ENCODE results near the gene MATK. TPM values are rescaled to one million over a fixed set of nuclear protein-coding genes. Genes with fewer than 3 reads are reported as not detected.

Gene MATK
- total RNA-seq, 2 experiments from 2014 or later = 29.4 to 31.8 TPM

DNA sequence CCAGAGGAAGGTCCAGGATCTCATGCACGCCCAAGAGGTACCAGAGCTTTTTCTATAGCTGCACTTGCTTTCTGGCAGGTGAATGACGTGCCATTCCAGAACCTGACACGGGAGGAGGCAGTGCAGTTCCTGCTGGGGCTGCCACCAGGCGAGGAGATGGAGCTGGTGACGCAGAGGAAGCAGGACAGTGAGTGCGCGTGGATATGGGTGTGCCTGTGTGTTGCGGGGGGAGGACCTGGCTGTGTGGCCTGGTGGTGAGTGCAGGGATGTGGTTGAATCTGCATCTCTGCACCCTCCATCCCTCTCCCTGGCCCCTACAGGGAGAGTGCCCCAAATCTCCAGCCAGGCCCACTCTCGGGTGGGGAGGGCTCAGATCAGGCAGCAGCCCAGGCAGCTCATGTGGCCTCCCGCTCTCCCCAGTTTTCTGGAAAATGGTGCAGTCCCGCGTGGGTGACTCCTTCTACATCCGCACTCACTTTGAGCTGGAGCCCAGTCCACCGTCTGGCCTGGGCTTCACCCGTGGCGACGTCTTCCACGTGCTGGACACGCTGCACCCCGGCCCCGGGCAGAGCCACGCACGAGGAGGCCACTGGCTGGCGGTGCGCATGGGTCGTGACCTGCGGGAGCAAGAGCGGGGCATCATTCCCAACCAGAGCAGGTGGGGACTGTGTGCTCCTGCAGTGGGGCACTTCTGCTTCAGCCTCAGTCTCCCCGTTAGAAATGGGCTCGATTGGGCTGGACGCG, 47.5 kb downstream of the MATK start:
- H3K27me3 Mint-ChIP-seq = no peaks in the 10 kb centered on the region
- POLR2A ChIA-PET = interaction anchor here (3.6 kb wide), 1 partner anchor 23 kb away, joined by 16 read pairs; the partner anchor contains the start of genes APBA3 and MRPL54
- DNase-seq = no peak
- H3K27ac Mint-ChIP-seq = peak overlapping the region; percentile 78
- peaks cover 5% of the 10 kb centered on the region for H3K4me1 Mint-ChIP-seq
- ATAC-seq (ENCODE audit: low read depth) = no peak
- H3K4me3 Mint-ChIP-seq = no peak overlapping the region
- no peaks in the 10 kb centered on the region for H3K36me3 Mint-ChIP-seq
- H3K9me3 Mint-ChIP-seq = no peaks in the 10 kb centered on the region

DNA sequence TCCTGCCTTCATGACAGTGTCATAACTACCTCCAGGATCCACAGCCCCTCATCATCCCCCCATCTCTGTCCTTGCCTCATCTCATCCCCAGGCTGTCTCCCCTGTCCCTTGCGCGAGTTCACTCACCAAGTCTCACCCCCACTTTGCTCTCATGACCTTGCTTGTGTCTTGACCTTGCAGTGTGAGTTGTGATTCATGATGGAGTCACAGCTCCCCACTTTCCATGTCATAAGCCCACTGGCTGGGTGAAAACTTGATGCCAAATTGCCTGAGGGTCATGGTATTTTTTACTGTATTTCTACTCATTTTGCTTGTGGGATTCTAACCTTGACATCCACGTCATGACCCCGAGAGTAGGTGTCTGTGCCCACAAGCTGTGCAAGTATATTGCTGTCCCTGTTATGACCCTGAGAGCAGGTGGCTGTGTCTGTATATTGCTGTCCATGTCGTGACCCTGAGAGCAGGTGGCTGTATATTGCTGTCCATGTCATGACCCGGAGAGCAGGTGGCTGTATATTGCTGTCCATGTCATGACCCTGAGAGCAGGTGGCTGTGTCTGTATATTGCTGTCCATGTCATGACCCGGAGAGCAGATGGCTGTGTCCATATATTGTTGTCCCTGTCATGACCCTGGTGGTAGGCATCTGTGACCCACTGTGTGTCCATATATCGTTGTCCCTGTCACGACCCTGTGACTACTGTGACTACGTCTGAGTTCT, 48.5 kb downstream of the MATK start:
- Mint-ChIP-seq H3K4me1 (peaks cover 5% of the 10 kb centered on the region), H3K36me3 (no peaks in the 10 kb centered on the region), H3K27ac (no peak overlapping the region), H3K9me3 (no peaks in the 10 kb centered on the region), H3K4me3 (no peak overlapping the region), H3K27me3 (no peaks in the 10 kb centered on the region)
- POLR2A ChIA-PET = no interaction called here
- no peak for ATAC-seq (ENCODE audit: low read depth)
- DNase-seq = no peak

DNA sequence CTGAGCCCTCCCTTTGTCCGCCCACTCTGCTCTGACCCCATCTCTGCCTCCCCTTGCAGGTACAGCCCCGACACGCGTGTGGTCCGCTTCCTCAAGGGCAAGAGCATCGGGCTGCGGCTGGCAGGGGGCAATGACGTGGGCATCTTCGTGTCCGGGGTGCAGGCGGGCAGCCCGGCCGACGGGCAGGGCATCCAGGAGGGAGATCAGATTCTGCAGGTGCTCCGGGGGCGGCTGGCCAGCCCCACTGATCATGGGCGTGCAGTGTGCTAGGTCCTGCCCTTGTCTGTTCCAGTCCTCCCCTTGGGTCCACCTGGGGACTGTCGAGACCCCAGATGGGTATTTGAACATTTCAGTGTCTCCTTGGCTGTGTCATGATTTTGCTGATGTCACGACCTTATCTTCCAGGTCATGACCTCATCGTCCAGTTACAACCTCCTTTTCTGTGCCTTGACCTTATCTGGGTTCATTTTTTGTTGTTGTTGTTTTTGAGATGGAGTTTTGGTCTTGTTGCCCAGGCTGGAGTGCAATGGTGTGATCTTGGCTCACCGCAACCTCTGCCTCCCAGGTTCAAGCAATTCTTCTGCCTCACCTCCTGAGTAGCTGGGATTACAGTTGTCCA, 50.0 kb downstream of the MATK start:
- Mint-ChIP-seq H3K4me1 (peaks cover 5% of the 10 kb centered on the region), H3K9me3 (no peaks in the 10 kb centered on the region), H3K27ac (no peak overlapping the region), H3K36me3 (peaks cover 2% of the 10 kb centered on the region), H3K4me3 (no peak overlapping the region), H3K27me3 (no peaks in the 10 kb centered on the region)
- DNase-seq = no peak
- ATAC-seq (ENCODE audit: low read depth) = no peak
- POLR2A ChIA-PET = no interaction called here

DNA sequence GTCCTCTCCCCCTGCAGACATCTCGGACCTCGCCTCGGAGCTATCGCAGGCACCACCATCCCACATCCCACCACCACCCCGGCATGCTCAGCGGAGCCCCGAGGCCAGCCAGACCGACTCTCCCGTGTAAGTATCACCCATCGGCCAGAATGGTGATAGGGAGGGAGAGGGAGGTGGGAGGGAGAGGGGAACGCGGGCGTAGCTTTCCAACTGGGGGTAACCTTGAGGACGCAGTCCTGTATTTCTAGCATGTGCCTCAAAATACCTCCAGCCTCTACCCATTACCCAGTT, 51.9 kb downstream of the MATK start:
- Mint-ChIP-seq H3K4me1 (peaks cover under 1% of the 10 kb centered on the region), H3K27me3 (no peaks in the 10 kb centered on the region), H3K4me3 (no peak overlapping the region), H3K27ac (no peak overlapping the region), H3K9me3 (no peaks in the 10 kb centered on the region), H3K36me3 (peaks cover 2% of the 10 kb centered on the region)
- no peak for ATAC-seq (ENCODE audit: low read depth)
- no peak for DNase-seq
- POLR2A ChIA-PET = no interaction called here

DNA sequence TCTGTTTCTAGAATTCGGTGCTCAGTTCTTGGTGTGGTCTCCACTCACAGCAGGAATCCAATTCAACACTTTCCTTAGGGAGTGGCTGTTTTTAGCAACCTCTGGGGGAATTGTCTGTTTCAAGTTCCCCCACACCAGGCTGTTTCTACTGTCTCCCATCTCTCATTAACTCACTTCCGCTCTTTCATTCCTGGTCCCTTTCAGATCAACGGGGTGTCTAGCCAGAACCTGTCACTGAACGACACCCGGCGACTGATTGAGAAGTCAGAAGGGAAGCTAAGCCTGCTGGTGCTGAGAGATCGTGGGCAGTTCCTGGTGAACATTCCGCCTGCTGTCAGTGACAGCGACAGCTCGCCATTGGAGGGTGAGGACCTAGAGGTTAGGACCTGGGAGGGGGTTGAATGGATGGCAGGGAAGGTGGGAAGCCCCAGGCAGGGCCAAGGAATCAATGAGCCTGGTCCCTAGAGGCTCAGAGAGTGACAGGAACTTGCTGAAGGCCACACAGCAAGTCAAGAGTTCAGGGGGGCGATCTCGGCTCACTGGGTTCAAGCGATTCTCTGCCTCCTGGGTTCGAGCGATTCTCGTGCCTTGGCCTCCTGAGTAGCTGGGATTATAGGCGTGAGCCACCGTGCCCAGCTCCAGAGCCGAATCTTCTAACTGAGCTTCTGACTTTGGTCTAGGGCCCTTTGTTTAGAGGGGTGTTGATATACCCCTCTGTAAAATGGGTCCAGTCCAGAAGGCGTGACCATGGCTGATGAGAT, 52.5 kb downstream of the MATK start:
- no peak for ATAC-seq (ENCODE audit: low read depth)

DNA sequence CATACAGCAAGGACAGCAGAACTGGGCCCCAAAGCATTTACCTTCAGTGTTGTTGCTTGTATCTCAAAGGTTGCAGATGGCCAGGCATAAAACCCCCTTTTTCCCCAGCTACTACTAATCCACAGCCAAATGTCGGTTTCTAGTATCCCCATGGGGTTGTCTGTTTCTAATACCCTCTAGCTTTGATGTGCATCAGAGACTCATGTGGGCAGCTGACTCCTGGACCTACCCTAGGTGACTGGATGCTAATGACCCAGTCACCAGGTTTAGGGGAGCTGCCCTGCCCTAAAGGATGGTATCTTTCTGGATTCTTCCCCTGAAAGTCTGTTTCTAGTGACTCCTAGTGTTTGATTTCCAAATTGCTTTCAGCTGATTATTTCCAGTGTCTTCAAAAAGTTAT, 54.1 kb downstream of the MATK start:
- POLR2A ChIA-PET = no interaction called here
- Mint-ChIP-seq H3K36me3 (peaks cover 2% of the 10 kb centered on the region), H3K27me3 (no peaks in the 10 kb centered on the region), H3K4me3 (no peak overlapping the region), H3K4me1 (peaks cover 2% of the 10 kb centered on the region), H3K9me3 (no peaks in the 10 kb centered on the region), H3K27ac (no peak overlapping the region)
- ATAC-seq (ENCODE audit: low read depth) = no peak
- no peak for DNase-seq

More for the DNA sequence above, 52.5 kb downstream of the MATK start:
- Mint-ChIP-seq H3K27me3 (no peaks in the 10 kb centered on the region), H3K27ac (no peak overlapping the region), H3K36me3 (peaks cover 2% of the 10 kb centered on the region), H3K4me3 (no peak overlapping the region), H3K4me1 (peaks cover 2% of the 10 kb centered on the region), H3K9me3 (no peaks in the 10 kb centered on the region)
- DNase-seq = no peak
- POLR2A ChIA-PET = no interaction called here

DNA sequence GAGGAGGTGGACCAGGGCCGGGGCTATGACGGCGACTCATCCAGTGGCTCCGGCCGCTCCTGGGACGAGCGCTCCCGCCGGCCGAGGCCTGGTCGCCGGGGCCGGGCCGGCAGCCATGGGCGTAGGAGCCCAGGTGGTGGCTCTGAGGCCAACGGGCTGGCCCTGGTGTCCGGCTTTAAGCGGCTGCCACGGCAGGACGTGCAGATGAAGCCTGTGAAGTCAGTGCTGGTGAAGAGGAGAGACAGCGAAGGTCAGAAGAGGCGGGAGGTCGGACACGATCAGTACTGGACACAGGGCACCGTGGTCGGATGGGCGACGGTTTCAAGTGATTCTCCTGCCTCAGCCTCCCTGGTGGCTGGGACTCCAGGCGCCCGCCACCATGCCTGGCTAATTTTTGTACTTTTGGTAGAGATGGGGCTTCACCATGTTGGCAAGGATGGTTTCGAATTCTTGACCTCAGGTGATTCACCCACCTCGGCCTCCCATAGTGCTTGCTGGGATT, 55.7 kb downstream of the MATK start:
- peaks cover 2% of the 10 kb centered on the region for H3K4me1 Mint-ChIP-seq
- no peak overlapping the region for H3K27ac Mint-ChIP-seq
- no peak for ATAC-seq (ENCODE audit: low read depth)
- POLR2A ChIA-PET = no interaction called here
- DNase-seq = no peak
- peaks cover 1% of the 10 kb centered on the region for H3K27me3 Mint-ChIP-seq
- H3K9me3 Mint-ChIP-seq = no peaks in the 10 kb centered on the region
- H3K4me3 Mint-ChIP-seq = no peak overlapping the region
- H3K36me3 Mint-ChIP-seq = peaks cover 2% of the 10 kb centered on the region

Other genes with a start within 250 kb of the MATK start
- 10 to 100 TPM; 11.4 to 13.9 TPM for gene TEKTIP1, start 247.2 kb downstream of the MATK start, total RNA-seq
- gene MFSD12, start 228.8 kb downstream of the MATK start, total RNA-seq = 10 to 100 TPM; 84.5 to 90.8 TPM
- 10 to 100 TPM; 58.5 to 59.5 TPM for gene HMG20B, start 213.4 kb downstream of the MATK start, total RNA-seq
- gene GIPC3, start 200.9 kb downstream of the MATK start, total RNA-seq = 1 to 10 TPM; 1.4 to 1.5 TPM
- 1 to 10 TPM; 1.7 to 2.1 TPM for gene TBXA2R, start 179.5 kb downstream of the MATK start, total RNA-seq
- 10 to 100 TPM; 36.8 to 40.8 TPM for gene CACTIN, start 159.6 kb downstream of the MATK start, total RNA-seq
- 10 to 100 TPM; 18.9 to 23.5 TPM for gene PIP5K1C, start 85.9 kb downstream of the MATK start, total RNA-seq
- gene TJP3, start 78.0 kb downstream of the MATK start, total RNA-seq = 1 to 10 TPM; 5.2 to 7.6 TPM
- 10 to 100 TPM; 54.5 to 61.9 TPM for gene APBA3, start 24.7 kb downstream of the MATK start, total RNA-seq
- 10 to 100 TPM; 68.9 to 73.9 TPM for gene MRPL54, start 23.7 kb downstream of the MATK start, total RNA-seq
- gene RAX2, start 14.2 kb downstream of the MATK start, total RNA-seq = not detected
- gene ZFR2, start 82.7 kb upstream of the MATK start, total RNA-seq = under 1 TPM; 0.55 to 0.91 TPM
- not detected for gene ATCAY, start 94.3 kb upstream of the MATK start, total RNA-seq
- not detected for gene NMRK2, start 146.7 kb upstream of the MATK start, total RNA-seq
- 10 to 100 TPM; 44.8 to 49.8 TPM for gene DAPK3, start 184.7 kb upstream of the MATK start, total RNA-seq
- 1,000 to 10,000 TPM; 1,510 to 1,513 TPM for gene EEF2, start 199.1 kb upstream of the MATK start, total RNA-seq
- 10 to 100 TPM; 32.1 to 38.3 TPM for gene PIAS4, start 221.4 kb upstream of the MATK start, total RNA-seq